HFFc6 (cell line): ENCODE results near the gene MCU. TPM values are rescaled to one million over a fixed set of nuclear protein-coding genes. Genes with fewer than 3 reads are reported as not detected.
"Not testable (repeated sequence)": the region's sequence is repeated elsewhere in the genome, so short reads cannot be mapped to it uniquely, and the experiment has no call there.

Source experiments
- DNase-seq: peaks from one replicate; pipeline ENCODE4 v3.0.0-alpha.2; 2018
- H3K27ac Mint-ChIP-seq: 2 replicates; pipeline ENCODE4 v1.8.0; 2020; ENCODE audit warnings: mild to moderate bottlenecking, mixed read lengths
- H3K27me3 Mint-ChIP-seq: 2 replicates; pipeline ENCODE4 v1.8.0; 2021; ENCODE audit warnings: mild to moderate bottlenecking, moderate library complexity, mixed read lengths; ENCODE audit not compliant: insufficient read depth
- H3K36me3 Mint-ChIP-seq: 2 replicates; pipeline ENCODE4 v1.8.0; 2021; ENCODE audit warnings: low read depth, mixed read lengths
- H3K4me1 Mint-ChIP-seq: 2 replicates; pipeline ENCODE4 v1.8.0; 2020; ENCODE audit warnings: low read depth, mixed read lengths
- H3K4me3 Mint-ChIP-seq: 2 replicates; pipeline ENCODE4 v1.8.0; 2020; ENCODE audit warnings: mild to moderate bottlenecking, moderate library complexity, mixed read lengths
- H3K9me3 Mint-ChIP-seq: 2 replicates; pipeline ENCODE4 v1.8.0; 2020; ENCODE audit warnings: mild to moderate bottlenecking, mixed read lengths
- total RNA-seq, 6 experiments: library from RNA; stranded (reverse); fragmentation: NEBNext Ultra II Directional; extraction: Animal tissue kit (Norgen Biotek cat#: 25700); gene quantifications; 2 replicates in 1 of 6; 3 replicates in 5 of 6; pipeline ENCODE4 v1.2.3, GENCODE V29; 2021
- TF ChIP-seq, protein P1 (sequence below): fragments of 200-600 bp; sonication (generic); IDR thresholded peaks from 2 replicates; pipeline ENCODE4 v1.5.0; 2021; ENCODE audit warnings: antibody characterized with exemption, mild to moderate bottlenecking

MCU gene
- total RNA-seq, 6 experiments from 2014 or later = 28.3 to 36.2 (median 32.3) TPM

DNA sequence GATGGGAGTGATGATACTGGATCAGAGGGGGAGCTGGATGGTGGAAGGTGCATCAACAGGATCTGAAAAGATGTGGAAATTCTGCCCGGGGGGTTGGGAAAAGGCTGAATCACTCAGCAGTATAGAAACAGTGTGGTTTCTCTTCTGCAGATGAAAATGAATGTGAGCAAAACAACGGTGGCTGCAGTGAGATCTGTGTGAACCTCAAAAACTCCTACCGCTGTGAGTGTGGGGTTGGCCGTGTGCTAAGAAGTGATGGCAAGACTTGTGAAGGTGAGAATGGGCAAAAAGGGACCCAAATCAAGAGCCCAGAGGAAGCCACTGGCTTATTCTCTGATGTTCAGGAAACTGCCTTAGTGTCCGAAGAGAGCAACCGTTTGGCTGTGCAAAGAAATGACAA is 214.5 kb downstream of the MCU start:
- Mint-ChIP-seq H3K36me3 (no peaks in the 10 kb centered on the region), H3K27ac (no peak overlapping the region), H3K4me3 (no peak overlapping the region), H3K27me3 (peaks cover 3% of the 10 kb centered on the region; the same call in 1 of the 2 replicates), H3K9me3 (no peaks in the 10 kb centered on the region), H3K4me1 (peaks cover 6% of the 10 kb centered on the region; the same call in 1 of the 2 replicates)
- TF ChIP-seq, protein P1, sequence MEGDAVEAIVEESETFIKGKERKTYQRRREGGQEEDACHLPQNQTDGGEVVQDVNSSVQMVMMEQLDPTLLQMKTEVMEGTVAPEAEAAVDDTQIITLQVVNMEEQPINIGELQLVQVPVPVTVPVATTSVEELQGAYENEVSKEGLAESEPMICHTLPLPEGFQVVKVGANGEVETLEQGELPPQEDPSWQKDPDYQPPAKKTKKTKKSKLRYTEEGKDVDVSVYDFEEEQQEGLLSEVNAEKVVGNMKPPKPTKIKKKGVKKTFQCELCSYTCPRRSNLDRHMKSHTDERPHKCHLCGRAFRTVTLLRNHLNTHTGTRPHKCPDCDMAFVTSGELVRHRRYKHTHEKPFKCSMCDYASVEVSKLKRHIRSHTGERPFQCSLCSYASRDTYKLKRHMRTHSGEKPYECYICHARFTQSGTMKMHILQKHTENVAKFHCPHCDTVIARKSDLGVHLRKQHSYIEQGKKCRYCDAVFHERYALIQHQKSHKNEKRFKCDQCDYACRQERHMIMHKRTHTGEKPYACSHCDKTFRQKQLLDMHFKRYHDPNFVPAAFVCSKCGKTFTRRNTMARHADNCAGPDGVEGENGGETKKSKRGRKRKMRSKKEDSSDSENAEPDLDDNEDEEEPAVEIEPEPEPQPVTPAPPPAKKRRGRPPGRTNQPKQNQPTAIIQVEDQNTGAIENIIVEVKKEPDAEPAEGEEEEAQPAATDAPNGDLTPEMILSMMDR = no peak
- no peak for DNase-seq

DNA sequence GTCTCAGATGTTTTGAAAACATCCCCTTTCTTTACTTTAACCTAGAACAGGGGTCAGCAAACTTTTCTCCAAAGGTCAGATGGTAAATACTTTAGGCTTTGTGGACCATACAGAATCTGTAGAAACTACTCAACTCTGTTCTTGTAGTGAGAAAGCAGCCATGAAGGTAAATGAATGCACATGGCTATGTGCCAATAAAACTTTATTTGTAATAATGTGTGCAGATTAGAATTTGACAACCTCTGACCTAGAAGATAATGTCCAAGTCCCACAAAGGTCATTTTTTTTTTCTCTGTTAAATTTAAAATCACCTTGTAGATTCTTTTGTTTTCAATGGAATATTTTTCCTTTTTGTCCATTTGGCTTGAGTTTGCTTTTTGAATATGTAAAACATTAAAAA is 218.8 kb downstream of the MCU start:
- no peak overlapping the region for H3K4me3 Mint-ChIP-seq
- peaks cover 11% of the 10 kb centered on the region for H3K27me3 Mint-ChIP-seq
- H3K36me3 Mint-ChIP-seq = no peaks in the 10 kb centered on the region
- no peaks in the 10 kb centered on the region for H3K9me3 Mint-ChIP-seq
- TF ChIP-seq, protein P1 = no peak
- no peak overlapping the region for H3K27ac Mint-ChIP-seq
- H3K4me1 Mint-ChIP-seq = peaks cover 18% of the 10 kb centered on the region
- DNase-seq = no peak

DNA sequence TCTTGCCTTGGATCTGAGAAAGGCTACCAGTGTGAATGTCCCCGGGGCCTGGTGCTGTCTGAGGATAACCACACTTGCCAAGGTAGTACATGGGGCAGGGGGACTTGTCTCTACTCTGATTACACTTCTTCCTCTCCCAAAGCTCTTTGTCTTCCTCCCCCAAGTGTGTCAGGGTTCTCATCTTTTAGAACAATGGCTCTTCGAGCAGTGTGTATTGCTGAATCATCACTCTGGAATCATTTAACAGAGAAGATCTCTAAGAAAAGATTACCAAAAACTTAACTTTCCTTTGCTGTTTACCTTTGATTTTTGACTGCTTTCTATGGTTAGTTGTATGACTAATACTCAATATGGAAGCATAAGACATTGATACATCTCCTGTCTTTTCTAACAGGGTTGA is 219.8 kb downstream of the MCU start:
- Mint-ChIP-seq H3K36me3 (no peaks in the 10 kb centered on the region), H3K9me3 (no peaks in the 10 kb centered on the region), H3K27me3 (peaks cover 11% of the 10 kb centered on the region), H3K4me3 (no peak overlapping the region), H3K27ac (no peak overlapping the region), H3K4me1 (peaks cover 12% of the 10 kb centered on the region)
- no peak for DNase-seq
- TF ChIP-seq, protein P1 = no peak

- H3K4me3 Mint-ChIP-seq = no peak overlapping the region
- H3K36me3 Mint-ChIP-seq = 0 out of 2 replicates have a peak, but pooled peaks cover under 1% of the 10 kb centered on the region
- no peak for DNase-seq
- H3K9me3 Mint-ChIP-seq = no peaks in the 10 kb centered on the region
- H3K4me1 Mint-ChIP-seq = peaks cover 20% of the 10 kb centered on the region
- no peak overlapping the region for H3K27ac Mint-ChIP-seq
- peaks cover 11% of the 10 kb centered on the region for H3K27me3 Mint-ChIP-seq
- TF ChIP-seq, protein P1 = no peak
Observed at GRCh38 chr10:72912736-72913135, 220.8 kb downstream of the MCU start.

DNA sequence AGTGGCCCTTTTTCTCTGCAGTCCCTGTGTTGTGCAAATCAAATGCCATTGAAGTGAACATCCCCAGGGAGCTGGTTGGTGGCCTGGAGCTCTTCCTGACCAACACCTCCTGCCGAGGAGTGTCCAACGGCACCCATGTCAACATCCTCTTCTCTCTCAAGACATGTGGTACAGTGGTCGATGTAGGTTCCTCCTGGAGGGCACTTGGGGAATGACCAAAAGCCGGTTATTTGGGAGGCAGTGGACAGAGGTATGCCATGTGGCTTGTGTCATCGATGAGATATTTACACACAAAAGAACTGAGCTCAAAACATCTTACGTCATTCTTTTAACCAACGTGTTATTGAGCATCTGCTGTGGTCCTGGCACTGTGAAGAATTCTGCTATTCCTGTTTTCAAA is 221.3 kb downstream of the MCU start:
- no peak overlapping the region for H3K27ac Mint-ChIP-seq
- TF ChIP-seq, protein P1 = no peak
- no peaks in the 10 kb centered on the region for H3K9me3 Mint-ChIP-seq
- no peak for DNase-seq
- peaks cover 11% of the 10 kb centered on the region for H3K27me3 Mint-ChIP-seq
- peaks cover 25% of the 10 kb centered on the region for H3K4me1 Mint-ChIP-seq
- H3K36me3 Mint-ChIP-seq = peaks cover 6% of the 10 kb centered on the region; the same call in 1 of the 2 replicates
- no peak overlapping the region for H3K4me3 Mint-ChIP-seq

- H3K4me3 Mint-ChIP-seq, H3K27ac Mint-ChIP-seq, DNase-seq: not testable (repeated sequence)
- peaks cover 20% of the 10 kb centered on the region; the same call in 1 of the 2 replicates for H3K4me1 Mint-ChIP-seq
- H3K36me3 Mint-ChIP-seq = peaks cover 27% of the 10 kb centered on the region
- peaks cover 26% of the 10 kb centered on the region for H3K27me3 Mint-ChIP-seq
- H3K9me3 Mint-ChIP-seq = peaks cover 38% of the 10 kb centered on the region
Observed at GRCh38 chr10:72917201-72917600, 225.3 kb downstream of the MCU start.

- not testable (repeated sequence) for DNase-seq, H3K27ac Mint-ChIP-seq, H3K4me3 Mint-ChIP-seq
- Mint-ChIP-seq H3K4me1 (peaks cover 20% of the 10 kb centered on the region; the same call in 1 of the 2 replicates), H3K36me3 (peaks cover 27% of the 10 kb centered on the region), H3K9me3 (peaks cover 41% of the 10 kb centered on the region), H3K27me3 (peaks cover 28% of the 10 kb centered on the region)
Observed at GRCh38 chr10:72917803-72918332, 225.9 kb downstream of the MCU start.
